A549 (cell line): ENCODE data around the gene AP1M1.

Experiments used
- BHLHE40 ChIP-seq: IDR thresholded peaks from 2 replicates; pipeline ENCODE4 v1.6.1; 2012; ENCODE audit warnings: low read depth, low read length, inconsistent platforms
- EP300 ChIP-seq, 2 experiments: fragments of >200 bp; sonication (Bioruptor Twin); formaldehyde crosslinking; IDR thresholded peaks; 2 replicates in 1 of 2; 3 replicates in 1 of 2; pipeline ENCODE4 v1.6.1; 2016 to 2017
- GATA3 ChIP-seq: IDR thresholded peaks from 2 replicates; pipeline ENCODE4 v1.6.1; 2012; ENCODE audit warnings: borderline replicate concordance
- JUNB ChIP-seq: fragments of >200 bp; sonication (Bioruptor Twin); formaldehyde crosslinking; IDR thresholded peaks from 2 replicates; pipeline ENCODE4 v1.6.1; 2016
- MAFK ChIP-seq: fragments of 450-650 bp; IDR thresholded peaks from 2 replicates; pipeline ENCODE4 v1.6.1; 2014; ENCODE audit not compliant: partially characterized antibody
- SREBF2 ChIP-seq: fragments of 450-650 bp; IDR thresholded peaks from 2 replicates; pipeline ENCODE4 v1.6.1; 2014; ENCODE audit warnings: mild to moderate bottlenecking, moderate library complexity
- ZFP36 ChIP-seq: fragments of 450-650 bp; IDR thresholded peaks from 2 replicates; pipeline ENCODE4 v1.6.1; 2014; ENCODE audit warnings: borderline replicate concordance; ENCODE audit not compliant: partially characterized antibody
- TF ChIP-seq, protein P1 (sequence below): fragments of >200 bp; sonication (Bioruptor Twin); formaldehyde crosslinking; IDR thresholded peaks from 3 replicates; pipeline ENCODE4 v1.5.1; 2016
- TF ChIP-seq, protein P2 (sequence below): IDR thresholded peaks from 2 replicates; pipeline ENCODE4 v1.6.1; 2012
- TF ChIP-seq, protein P3 (sequence below): fragments of 200-600 bp; sonication (generic); IDR thresholded peaks from 2 replicates; pipeline ENCODE4 v1.6.1; 2016; ENCODE audit warnings: antibody characterized with exemption, mild to moderate bottlenecking, moderate library complexity

DNA sequence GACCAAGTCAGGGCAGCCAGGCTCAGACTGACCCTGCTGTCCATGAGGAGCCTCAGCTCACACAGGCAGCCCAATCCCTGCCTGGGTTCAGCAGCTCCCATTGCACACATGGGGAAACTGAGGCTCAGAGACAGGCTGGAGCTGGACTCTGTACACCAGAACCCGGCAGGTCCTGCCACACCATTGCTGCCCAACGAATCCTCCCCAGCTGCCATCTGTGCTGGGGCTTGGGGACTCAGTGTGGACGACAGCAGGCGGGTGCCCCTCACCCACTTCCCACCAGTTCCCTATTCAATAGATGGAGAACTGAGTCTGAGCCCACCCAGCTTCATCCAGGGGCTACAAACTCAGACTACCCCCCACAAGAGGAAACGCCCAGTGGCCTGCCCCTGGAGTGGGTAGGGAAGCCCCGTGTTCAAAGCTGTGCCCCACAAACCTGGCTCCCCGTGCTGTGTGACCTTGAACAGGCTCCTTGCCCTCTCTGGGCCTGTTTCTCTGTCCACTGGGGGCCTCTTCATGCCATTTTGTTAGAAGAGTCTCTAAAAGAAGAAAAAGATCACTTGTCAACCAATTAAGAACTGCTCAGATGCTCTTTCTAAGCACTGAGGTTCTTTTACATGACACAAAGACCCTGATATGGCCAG is 50.8 kb downstream of the AP1M1 start:
- TF ChIP-seq, protein P1, sequence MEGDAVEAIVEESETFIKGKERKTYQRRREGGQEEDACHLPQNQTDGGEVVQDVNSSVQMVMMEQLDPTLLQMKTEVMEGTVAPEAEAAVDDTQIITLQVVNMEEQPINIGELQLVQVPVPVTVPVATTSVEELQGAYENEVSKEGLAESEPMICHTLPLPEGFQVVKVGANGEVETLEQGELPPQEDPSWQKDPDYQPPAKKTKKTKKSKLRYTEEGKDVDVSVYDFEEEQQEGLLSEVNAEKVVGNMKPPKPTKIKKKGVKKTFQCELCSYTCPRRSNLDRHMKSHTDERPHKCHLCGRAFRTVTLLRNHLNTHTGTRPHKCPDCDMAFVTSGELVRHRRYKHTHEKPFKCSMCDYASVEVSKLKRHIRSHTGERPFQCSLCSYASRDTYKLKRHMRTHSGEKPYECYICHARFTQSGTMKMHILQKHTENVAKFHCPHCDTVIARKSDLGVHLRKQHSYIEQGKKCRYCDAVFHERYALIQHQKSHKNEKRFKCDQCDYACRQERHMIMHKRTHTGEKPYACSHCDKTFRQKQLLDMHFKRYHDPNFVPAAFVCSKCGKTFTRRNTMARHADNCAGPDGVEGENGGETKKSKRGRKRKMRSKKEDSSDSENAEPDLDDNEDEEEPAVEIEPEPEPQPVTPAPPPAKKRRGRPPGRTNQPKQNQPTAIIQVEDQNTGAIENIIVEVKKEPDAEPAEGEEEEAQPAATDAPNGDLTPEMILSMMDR, result no peak
- no peak for TF ChIP-seq JUNB
- no peak for TF ChIP-seq EP300 (IDR thresholded peaks at IDR 0.05)
- TF ChIP-seq MAFK, result no peak
- TF ChIP-seq ZFP36, result no peak
- TF ChIP-seq, protein P2, sequence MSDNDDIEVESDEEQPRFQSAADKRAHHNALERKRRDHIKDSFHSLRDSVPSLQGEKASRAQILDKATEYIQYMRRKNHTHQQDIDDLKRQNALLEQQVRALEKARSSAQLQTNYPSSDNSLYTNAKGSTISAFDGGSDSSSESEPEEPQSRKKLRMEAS, result no peak
- TF ChIP-seq BHLHE40, result no peak
- TF ChIP-seq SREBF2, result no peak
- TF ChIP-seq, protein P3, sequence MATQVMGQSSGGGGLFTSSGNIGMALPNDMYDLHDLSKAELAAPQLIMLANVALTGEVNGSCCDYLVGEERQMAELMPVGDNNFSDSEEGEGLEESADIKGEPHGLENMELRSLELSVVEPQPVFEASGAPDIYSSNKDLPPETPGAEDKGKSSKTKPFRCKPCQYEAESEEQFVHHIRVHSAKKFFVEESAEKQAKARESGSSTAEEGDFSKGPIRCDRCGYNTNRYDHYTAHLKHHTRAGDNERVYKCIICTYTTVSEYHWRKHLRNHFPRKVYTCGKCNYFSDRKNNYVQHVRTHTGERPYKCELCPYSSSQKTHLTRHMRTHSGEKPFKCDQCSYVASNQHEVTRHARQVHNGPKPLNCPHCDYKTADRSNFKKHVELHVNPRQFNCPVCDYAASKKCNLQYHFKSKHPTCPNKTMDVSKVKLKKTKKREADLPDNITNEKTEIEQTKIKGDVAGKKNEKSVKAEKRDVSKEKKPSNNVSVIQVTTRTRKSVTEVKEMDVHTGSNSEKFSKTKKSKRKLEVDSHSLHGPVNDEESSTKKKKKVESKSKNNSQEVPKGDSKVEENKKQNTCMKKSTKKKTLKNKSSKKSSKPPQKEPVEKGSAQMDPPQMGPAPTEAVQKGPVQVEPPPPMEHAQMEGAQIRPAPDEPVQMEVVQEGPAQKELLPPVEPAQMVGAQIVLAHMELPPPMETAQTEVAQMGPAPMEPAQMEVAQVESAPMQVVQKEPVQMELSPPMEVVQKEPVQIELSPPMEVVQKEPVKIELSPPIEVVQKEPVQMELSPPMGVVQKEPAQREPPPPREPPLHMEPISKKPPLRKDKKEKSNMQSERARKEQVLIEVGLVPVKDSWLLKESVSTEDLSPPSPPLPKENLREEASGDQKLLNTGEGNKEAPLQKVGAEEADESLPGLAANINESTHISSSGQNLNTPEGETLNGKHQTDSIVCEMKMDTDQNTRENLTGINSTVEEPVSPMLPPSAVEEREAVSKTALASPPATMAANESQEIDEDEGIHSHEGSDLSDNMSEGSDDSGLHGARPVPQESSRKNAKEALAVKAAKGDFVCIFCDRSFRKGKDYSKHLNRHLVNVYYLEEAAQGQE, result no peak
- no peak for TF ChIP-seq GATA3
